Osteocyte (in vitro differentiated cells): ENCODE data around the gene SYPL1. TPM values are rescaled to one million over a fixed set of nuclear protein-coding genes. Genes with fewer than 3 reads are reported as not detected.

Experiments used
- DNase-seq: peaks from one replicate; pipeline ENCODE4 v3.0.0; 2021; ENCODE audit warnings: mixed read lengths; ENCODE audit not compliant: unreplicated experiment; ENCODE audit errors: extremely low spot score
- H3K27ac Mint-ChIP-seq: one replicate; pipeline ENCODE4 v1.8.0; 2021; ENCODE audit warnings: mild to moderate bottlenecking, mixed read lengths; ENCODE audit not compliant: unreplicated experiment
- H3K27me3 Mint-ChIP-seq: one replicate; pipeline ENCODE4 v1.8.0; 2021; ENCODE audit warnings: mixed read lengths; ENCODE audit not compliant: unreplicated experiment
- H3K36me3 Mint-ChIP-seq: one replicate; pipeline ENCODE4 v1.8.0; 2021; ENCODE audit warnings: mixed read lengths; ENCODE audit not compliant: unreplicated experiment
- H3K4me1 Mint-ChIP-seq: one replicate; pipeline ENCODE4 v1.8.0; 2021; ENCODE audit warnings: mixed read lengths; ENCODE audit not compliant: unreplicated experiment
- H3K4me3 Mint-ChIP-seq: one replicate; pipeline ENCODE4 v1.8.0; 2021; ENCODE audit warnings: mild to moderate bottlenecking, moderate library complexity, mixed read lengths; ENCODE audit not compliant: unreplicated experiment
- H3K9me3 Mint-ChIP-seq: one replicate; pipeline ENCODE4 v1.8.0; 2021; ENCODE audit warnings: mixed read lengths; ENCODE audit not compliant: unreplicated experiment
- total RNA-seq: library from RNA; stranded (reverse); gene quantifications from 2 replicates; pipeline ENCODE4 v1.2.1, GENCODE V29; 2021
- TF ChIP-seq, protein P1 (sequence below): fragments of 200-600 bp; sonication (generic); IDR thresholded peaks from 2 replicates; pipeline ENCODE4 v1.5.0; 2021; ENCODE audit warnings: antibody characterized with exemption, mild to moderate bottlenecking, moderate library complexity

SYPL1 gene
- total RNA-seq, 1 donor from 2014 or later = 80.9 TPM

DNA sequence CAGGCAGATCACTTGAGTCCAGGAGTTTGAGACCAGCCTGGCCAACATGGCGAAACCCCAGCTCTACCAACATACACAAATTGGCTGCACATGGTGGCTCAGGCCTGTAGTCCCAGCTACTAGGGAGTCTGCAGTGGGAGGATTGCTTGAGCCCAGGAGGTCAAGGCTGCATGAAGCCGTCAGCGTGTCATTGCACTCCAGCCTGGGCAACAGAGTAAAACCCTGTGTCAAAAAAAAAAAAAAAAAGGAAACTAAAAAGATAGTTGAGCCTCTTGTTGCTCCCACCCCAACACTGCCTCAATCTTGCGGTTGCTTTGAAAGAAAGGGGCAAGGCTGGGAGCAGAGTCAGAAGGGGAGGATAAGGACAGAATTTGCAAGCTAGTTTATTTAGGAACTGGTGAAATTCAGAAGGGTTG is 69.9 kb downstream of the SYPL1 start:
- DNase-seq = no peak
- Mint-ChIP-seq H3K36me3 (no peaks in the 10 kb centered on the region), H3K9me3 (no peaks in the 10 kb centered on the region), H3K27me3 (peaks cover 33% of the 10 kb centered on the region), H3K4me3 (no peak overlapping the region), H3K27ac (peak overlapping the region; percentile 27), H3K4me1 (peaks cover 44% of the 10 kb centered on the region)
- TF ChIP-seq, protein P1, sequence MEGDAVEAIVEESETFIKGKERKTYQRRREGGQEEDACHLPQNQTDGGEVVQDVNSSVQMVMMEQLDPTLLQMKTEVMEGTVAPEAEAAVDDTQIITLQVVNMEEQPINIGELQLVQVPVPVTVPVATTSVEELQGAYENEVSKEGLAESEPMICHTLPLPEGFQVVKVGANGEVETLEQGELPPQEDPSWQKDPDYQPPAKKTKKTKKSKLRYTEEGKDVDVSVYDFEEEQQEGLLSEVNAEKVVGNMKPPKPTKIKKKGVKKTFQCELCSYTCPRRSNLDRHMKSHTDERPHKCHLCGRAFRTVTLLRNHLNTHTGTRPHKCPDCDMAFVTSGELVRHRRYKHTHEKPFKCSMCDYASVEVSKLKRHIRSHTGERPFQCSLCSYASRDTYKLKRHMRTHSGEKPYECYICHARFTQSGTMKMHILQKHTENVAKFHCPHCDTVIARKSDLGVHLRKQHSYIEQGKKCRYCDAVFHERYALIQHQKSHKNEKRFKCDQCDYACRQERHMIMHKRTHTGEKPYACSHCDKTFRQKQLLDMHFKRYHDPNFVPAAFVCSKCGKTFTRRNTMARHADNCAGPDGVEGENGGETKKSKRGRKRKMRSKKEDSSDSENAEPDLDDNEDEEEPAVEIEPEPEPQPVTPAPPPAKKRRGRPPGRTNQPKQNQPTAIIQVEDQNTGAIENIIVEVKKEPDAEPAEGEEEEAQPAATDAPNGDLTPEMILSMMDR = no peak

DNA sequence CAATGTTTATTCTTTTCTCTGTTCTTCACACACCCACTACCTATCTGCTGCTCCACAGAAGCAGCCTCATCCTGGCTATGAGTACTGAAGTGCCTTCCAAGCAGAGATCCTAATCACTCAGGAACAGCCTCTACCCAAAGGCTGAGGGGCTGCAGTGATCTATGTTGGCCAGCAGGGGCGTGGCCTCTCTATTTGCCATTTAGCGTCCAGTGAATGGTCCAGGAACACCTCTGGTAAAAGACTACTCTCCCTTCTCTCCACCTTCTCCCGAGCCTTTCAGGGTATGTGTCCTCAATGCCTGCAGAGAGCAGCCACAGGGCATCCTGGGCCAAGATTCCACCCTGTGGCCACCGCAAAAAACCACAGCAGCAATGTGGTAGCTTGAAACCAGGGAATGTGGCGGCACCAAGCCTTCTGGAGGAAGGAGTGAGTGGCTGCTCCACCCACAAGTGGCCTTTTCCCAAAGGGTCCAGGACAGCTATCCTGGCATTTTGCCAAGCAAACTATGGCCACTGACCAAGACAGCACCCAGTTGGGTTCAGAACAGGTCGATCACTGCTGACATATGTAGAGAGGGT is 70.9 kb downstream of the SYPL1 start:
- Mint-ChIP-seq H3K4me1 (peaks cover 44% of the 10 kb centered on the region), H3K36me3 (no peaks in the 10 kb centered on the region), H3K27me3 (peaks cover 27% of the 10 kb centered on the region), H3K27ac (no peak overlapping the region), H3K9me3 (no peaks in the 10 kb centered on the region), H3K4me3 (no peak overlapping the region)
- TF ChIP-seq, protein P1 = peak; percentile 64
- no peak for DNase-seq

Other genes with a start within 250 kb of the SYPL1 start
- 12.6 and 14.2 TPM in 2 replicates for gene ATXN7L1, start 235.7 kb downstream of the SYPL1 start, total RNA-seq
- 2.3 and 4.0 TPM in 2 replicates for gene CDHR3, start 149.0 kb downstream of the SYPL1 start, total RNA-seq
- 64.4 and 71.6 TPM in 2 replicates for gene NAMPT, start 172.7 kb upstream of the SYPL1 start, total RNA-seq